Right kidney (tissue), 1 donor: ENCODE results near the gene COX6A2.

Experiments
- DNase-seq: peaks from one replicate; pipeline ENCODE4 v3.0.0-alpha.2; 2016

COX6A2 gene

DNA sequence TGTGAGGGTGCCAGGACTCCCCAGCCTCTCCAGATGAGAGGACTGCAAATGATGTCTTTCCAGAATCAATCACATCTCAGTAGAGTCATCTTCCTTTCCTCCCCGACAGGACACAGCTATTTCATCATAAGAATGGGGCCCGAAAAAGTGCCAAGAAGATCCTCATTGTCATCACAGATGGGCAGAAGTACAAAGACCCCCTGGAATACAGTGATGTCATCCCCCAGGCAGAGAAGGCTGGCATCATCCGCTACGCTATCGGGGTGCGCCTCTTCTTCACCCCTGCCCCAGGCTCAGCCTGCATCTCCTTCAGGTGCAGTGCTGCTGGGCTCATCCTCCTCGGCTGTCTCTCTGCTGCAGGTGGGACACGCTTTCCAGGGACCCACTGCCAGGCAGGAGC lies 20.8 kb downstream of the COX6A2 start:
- DNase-seq, result no peak

DNA sequence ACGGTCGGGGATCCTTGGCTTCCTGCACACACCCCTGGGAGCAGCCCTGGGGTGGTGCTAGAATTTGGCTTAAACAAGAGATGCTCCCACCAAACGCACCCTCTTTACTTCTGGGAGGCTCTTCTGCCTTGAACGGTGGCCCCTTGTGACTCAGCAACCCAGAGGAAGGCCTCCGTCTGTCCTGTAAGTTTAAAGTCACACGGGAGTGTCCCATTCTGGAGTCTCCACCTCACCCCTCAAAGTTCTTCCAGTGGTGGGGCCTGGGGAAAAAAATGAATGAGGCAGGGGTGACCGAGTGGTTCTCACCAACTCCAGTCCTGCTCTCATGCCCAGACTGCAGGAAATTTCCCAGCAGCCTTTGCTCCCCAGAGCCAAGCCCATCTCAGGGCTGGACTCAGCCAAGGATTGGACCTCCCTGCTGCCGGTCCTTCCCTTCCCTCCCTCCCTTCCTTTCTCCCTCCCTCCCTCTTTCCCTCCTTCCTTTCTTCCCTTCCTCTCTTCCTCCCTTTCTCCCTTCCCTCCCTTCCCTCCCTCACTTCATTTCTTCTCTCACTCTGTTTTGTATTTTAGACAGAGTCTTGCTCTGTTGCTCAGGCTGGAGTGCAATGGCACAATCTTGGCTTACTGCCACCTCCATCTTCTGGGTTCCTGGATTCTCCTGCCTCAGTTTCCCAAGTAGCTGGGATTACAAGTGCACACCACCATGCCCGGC lies 23.7 kb downstream of the COX6A2 start:
- DNase-seq, result no peak

DNA sequence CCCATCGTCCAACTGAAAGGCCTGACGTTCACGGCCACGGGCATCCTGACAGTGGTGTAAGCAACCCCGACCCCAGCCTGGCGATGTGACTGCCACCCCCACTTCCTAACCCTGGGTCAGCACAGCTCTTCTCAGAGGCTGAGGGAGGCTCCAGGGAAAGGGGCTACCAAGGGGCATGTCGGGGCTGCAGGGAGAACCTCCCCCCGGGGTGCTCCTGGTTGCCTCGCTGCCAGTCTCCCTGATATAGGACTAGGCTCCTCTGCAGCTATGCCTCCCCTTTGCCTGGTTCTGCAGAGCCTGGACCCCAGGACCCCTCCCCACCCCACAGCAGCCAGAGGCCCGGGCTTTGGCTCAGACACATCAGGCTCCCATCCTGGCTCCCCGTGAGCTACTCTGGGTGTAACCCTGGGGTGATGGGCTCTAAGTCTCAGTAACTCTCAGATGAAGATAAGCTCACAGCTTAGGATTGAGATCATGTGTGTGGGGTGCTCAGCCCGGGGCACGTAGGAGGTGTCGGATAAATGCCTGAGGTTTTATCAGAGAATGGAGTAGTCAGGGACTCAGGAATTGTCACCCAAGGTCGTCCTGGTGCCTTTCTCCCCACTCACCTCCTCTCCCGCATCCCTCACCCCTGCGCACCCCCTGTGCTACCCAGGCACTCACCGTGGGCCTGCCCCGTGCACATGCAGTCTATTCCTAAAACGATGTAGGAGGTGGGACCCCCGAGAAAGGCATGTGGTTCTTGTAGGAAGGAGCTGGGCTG lies 24.4 kb downstream of the COX6A2 start:
- no peak for DNase-seq

DNA sequence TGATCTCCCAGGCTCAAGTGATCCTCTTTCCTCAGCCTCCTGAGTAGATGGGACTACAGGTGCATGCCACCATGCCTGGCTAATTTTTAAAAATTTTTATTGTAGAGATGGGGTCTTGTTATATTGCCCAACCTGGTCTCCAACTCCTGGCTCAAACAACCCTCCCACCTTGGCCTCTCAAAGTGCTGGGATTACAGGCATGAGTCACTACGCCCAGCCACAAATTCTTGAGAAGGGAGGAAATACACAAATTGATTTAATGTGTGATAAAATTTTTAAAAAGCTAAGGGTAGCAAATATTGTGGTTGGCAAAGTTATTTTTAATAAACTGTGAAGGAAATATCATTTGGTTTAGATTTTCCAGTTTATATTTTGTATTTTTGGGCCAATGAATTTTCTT lies 25.5 kb downstream of the COX6A2 start:
- no peak for DNase-seq

DNA sequence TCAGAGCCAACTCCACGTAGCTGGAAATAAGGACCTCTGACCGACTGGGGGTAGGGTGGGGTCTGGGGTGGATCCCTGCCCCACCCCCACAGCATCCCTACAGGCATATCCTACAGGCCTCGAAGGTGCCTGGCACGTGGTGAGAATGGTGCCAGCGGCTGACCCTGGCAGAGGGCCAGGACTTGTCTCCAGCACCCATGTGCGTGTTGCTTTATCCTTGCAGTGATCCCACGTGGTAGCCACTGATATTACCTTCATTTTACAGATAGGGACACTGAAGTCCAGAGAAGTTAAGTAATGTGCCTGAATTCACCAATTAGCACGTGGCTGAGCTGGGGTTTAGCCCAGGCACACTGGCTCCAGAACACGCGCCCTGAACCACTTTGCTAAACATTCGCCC lies 26.7 kb downstream of the COX6A2 start:
- no peak for DNase-seq

DNA sequence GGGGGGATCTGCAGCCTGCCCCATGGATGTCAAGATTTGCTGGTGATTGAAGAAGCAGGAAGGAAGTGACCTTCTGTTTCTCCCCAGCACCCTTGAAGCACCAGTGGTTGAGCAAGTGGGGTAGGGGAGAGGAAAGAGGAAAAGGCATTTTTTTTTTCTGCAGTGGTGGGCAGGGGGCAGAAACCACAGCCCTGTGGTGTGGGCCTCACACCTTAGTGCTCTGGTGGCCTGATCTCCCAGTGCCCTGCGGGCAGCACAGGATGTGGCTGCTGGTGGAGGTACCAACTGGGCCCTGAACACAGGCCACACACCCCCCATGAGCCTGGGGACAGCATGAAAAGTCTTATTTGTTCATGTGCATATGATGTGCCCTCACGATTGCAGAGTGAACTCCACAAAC lies 28.0 kb downstream of the COX6A2 start:
- DNase-seq, result no peak

DNA sequence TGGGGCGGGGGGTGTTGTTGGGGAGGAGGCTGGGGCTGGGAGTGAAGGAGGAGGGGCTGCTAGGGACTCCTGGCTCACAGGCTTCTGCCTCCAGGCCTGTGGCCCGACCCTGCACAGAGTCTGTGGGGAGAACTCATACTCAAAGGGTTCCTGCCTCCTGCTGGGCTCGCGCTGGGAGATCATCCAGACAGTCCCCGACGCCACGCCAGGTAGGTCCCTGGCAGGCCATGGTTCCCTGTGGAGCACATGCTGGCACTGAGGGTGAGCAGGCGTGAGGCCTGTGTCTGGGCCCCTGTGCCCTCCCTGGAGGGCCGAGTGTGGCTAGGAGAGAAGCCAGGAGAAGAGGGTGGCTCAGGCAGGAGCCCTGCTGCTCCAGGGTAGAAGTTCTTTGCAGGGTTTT lies 30.5 kb downstream of the COX6A2 start:
- no peak for DNase-seq

DNA sequence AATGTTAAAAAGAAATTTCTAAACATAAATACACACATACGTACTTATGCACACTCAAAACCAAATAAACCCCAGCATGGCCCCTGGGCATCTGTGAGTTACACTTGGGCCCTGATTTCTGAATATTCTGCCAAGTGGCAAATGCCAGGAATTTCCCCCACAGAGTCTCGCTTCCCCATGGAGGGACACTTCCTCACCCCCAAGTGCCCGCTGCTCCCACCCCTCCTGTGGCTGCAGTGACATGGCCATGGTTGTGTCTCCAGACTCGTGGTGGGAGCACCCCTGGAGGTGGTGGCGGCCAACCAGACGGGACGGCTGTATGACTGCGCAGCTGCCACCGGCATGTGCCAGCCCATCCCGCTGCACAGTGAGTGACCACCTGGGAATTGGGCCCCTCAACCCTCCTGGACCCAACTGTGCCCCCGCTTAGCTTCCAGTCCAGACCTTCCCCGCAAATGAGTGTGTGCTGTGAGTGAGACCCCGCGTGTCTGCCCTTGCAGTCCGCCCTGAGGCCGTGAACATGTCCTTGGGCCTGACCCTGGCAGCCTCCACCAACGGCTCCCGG lies 31.0 kb downstream of the COX6A2 start:
- no peak for DNase-seq

DNA sequence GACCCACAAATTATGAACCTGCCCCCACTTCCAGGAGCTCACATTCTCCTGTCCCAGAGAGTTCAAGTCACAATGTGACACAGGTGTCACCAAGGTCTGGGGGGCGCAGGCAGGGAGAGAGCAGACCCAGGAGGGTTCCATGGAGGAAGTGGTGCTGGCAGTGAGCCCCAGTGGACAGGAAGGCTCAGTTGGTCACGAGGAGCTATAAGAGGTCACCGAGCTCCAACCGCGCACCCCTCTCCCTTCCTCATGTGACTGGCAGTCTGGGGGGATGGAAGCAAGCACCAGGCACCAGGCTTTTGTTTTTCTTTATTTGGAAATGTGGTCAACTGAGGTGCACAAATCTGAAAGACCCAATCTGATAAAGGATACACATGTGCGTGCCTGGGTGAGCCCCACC lies 32.5 kb downstream of the COX6A2 start:
- no peak for DNase-seq

DNA sequence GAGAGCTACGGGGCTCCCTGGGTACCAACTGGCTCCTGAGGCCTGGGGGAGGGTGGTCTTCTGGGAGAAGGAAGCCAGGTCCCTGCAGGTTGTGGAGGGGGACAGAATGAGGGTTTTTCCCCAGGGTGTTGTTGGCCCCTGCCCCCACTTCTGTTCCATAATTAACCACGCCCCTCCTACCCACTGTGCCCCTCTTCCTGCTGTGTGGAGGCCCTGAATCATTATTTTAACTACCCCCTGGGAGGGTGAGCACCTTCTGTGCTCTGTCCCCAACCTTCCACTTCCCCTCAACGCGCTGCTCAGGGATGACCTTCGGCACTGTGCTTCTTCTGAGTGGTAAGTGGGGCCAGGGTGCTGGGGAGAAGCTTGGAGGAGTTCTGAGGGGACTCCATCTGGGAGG lies 35.1 kb downstream of the COX6A2 start, which contains the start of gene ITGAD:
ITGAD (plus strand) TSS at position 280 of the 400 bp plus-strand sequence; CDS start at position 306, 26 bp downstream.
- no peak for DNase-seq

DNA sequence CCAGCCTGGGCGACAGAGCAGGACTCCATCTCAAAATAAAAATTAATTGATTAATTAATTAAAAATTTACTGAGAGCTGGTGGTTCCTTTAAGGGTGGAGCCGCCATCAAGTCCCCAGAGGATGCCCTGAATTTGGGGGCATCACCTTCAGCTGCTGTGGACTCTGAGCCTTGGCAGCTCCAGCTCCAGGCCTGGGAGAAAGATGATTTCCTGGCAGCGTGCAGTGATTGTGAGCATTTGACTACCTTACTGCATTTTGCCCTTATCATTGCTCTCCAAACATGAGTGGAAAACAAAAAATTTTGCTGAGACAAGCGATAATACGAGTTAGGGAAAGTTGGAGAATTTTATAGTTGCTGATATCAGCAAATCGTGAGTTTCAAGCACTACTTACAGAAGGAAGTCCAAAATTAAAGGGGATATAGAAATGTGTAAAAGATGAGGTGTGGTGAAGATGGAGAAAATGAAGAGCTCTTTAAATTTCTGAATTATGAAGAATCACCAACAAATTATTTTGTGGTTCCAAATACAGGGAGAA lies 37.6 kb downstream of the COX6A2 start:
- DNase-seq, result no peak

DNA sequence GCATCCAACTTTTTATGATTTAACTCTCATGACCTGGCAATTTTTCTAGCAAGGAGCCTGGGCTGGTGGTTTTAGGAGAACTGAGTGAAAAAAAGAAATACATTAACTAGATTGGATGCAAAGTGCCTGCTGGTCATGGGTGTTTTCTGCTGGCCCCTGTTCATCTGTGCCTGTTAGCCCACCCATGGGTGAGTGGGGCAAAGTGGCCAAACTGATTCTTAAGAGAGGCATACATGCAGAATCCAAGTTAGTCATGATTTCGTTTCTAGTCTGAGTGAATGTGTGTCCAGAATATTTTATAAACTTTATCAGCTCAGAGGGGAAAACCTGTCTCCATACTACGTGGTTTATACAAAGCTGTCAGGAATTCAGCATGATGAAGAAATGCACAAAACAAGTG lies 39.6 kb downstream of the COX6A2 start:
- DNase-seq, result no peak

DNA sequence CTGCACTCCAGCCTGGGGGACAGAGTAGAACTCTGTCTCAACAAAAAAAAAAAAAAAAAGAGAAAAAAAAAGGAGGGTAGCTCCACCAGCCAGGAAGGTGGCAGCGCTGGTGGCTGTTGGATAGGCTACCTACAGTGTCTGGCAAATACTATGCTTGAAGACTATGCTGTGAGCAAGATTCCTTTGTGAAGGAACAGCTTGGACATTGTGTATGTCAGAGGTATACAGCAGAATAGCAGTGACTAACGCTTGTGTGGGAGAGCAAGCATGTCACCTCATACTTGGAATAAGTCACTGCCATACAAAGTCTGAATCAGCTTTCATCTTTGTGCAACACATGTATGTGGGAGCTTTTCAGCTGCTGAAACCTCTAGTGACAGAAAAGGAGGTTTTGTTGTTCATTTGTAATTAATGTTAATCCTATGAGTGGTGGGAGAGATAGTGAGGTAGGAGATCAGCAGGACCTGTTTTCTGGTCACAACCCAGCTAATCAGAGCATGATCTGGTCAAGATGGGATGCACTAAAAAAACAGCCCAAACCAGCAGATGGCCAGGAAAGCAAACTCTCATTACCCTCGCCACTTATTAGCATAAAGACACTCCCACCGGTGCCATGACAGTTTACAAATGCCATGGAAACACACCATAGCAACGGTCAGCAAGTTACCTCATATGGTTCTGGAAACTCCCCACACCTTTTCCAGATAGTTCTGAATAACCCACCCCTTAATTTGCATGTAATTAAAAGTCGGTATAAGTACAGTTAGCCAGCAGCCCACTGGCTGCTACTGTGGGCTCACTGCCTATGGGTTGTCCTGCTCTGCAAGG lies 41.8 kb downstream of the COX6A2 start:
- no peak for DNase-seq

DNA sequence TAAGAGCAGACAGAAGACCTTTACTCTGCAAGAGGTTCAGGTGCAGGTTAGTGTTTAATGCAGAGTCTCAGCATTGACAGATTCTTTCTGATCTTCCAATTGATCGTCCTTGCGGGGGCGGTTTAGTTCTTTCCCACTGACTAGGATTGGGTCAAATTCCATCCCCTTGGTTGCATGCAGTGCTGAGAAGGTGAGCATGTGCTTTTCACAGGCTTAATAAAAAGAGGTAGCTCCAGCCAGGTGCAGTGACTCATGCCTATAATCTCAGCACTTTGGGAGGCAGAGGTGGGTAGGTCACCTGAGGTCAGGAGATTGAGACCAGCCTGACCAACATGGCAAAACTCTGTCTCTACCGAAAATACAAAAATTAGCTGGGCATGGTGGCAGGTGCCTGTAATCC lies 42.5 kb downstream of the COX6A2 start:
- DNase-seq, result no peak

DNA sequence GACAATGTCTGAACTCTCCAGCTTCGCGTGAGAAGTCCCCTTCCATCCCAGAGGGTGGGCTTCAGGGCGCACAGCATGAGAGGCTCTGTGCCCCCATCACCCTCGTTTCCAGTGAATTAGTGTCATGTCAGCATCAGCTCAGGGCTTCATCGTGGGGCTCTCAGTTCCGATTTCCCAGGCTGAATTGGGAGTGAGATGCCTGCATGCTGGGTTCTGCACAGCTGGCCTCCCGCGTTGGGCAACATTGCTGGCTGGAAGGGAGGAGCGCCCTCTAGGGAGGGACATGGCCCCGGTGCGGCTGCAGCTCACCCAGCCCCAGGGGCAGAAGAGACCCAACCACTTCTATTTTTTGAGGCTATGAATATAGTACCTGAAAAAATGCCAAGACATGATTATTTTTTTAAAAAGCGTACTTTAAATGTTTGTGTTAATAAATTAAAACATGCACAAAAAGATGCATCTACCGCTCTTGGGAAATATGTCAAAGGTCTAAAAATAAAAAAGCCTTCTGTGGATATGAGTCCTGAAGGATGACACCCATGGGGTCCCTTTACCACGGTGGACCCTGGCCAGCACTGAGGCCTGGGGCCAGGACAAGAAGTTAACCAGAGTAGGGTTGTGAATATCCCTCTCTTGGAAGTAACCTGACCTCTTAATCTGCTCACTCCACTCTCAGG lies 45.5 kb downstream of the COX6A2 start:
- no peak for DNase-seq

DNA sequence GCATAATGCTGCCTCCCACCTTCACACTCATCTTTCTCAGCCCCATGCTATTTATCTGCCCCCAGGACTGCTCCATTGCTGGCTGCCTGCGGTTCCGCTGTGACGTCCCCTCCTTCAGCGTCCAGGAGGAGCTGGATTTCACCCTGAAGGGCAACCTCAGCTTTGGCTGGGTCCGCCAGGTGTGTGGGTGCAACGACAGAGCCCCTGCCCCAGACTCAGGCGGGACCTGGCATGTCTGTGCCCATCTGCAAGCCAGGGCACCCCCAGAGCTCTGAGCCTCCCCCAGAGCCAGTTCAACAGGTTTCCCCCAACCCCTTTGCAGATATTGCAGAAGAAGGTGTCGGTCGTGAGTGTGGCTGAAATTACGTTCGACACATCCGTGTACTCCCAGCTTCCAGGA lies 48.0 kb downstream of the COX6A2 start:
- no peak for DNase-seq
